Astrocyte (in vitro differentiated cells and primary cell): ENCODE measurements around the gene SPTB.

Source experiments
- EZH2 ChIP-seq: IDR thresholded peaks from 2 replicates; pipeline ENCODE4 v1.6.1; 2012; ENCODE audit warnings: mild to moderate bottlenecking, low read length, inconsistent platforms; ENCODE audit not compliant: insufficient read depth
- TF ChIP-seq, protein P1 (sequence below): IDR thresholded peaks from 2 replicates; pipeline ENCODE4 v1.5.1; 2011; ENCODE audit warnings: low read depth, mild to moderate bottlenecking, inconsistent platforms, low read length, moderate library complexity; ENCODE audit not compliant: insufficient read depth

DNA sequence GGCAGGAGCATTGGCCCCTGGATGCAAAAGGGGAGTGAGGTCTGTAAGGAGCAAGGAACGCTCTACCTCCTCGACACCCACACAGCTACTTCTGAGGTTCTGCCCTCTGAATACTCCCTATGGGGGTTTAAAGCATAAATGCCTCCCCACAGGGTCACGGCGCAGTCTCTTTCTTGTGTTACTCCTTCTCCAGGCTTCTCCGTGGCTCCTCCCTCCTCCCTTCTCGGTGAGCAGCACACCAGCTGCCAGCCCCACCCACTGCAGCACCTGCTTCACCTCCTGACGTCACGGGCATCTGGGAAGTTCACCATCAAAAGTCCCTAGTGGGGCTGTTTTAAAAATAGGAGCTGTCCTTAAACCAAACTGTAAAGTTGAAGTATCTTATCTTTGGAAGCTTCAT, 67.3 kb downstream of the SPTB start:
- TF ChIP-seq, protein P1, sequence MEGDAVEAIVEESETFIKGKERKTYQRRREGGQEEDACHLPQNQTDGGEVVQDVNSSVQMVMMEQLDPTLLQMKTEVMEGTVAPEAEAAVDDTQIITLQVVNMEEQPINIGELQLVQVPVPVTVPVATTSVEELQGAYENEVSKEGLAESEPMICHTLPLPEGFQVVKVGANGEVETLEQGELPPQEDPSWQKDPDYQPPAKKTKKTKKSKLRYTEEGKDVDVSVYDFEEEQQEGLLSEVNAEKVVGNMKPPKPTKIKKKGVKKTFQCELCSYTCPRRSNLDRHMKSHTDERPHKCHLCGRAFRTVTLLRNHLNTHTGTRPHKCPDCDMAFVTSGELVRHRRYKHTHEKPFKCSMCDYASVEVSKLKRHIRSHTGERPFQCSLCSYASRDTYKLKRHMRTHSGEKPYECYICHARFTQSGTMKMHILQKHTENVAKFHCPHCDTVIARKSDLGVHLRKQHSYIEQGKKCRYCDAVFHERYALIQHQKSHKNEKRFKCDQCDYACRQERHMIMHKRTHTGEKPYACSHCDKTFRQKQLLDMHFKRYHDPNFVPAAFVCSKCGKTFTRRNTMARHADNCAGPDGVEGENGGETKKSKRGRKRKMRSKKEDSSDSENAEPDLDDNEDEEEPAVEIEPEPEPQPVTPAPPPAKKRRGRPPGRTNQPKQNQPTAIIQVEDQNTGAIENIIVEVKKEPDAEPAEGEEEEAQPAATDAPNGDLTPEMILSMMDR = no peak
- TF ChIP-seq EZH2 = no peak
